ENCODE results near the gene FRMD3.

FRMD3 gene

GRCh38 chr9:83538172-83538889 is at the start of gene FRMD3:
TSS of gene FRMD3 (minus strand) at chr9:83538401. CDS start at chr9:83538231, 170 bp downstream.
- DNase-seq, result no peak

GRCh38 chr9:83584995-83585394 is 46.8 kb upstream of the FRMD3 start:
- DNase-seq, result no peak

GRCh38 chr9:83583151-83584014 is 45.2 kb upstream of the FRMD3 start:
- peak; percentile 5 to 8 for DNase-seq

- no peak for DNase-seq
These were observed 43.8 kb upstream of the FRMD3 start for GRCh38 chr9:83582029-83582428.

- no peak for DNase-seq
These were observed 36.3 kb upstream of the FRMD3 start for GRCh38 chr9:83574482-83574881.

GRCh38 chr9:83572524-83572923 is 34.3 kb upstream of the FRMD3 start:
- no peak for DNase-seq

- no peak for DNase-seq
These were observed 32.2 kb upstream of the FRMD3 start for GRCh38 chr9:83570359-83570758.

- no peak for DNase-seq
These were observed 31.1 kb upstream of the FRMD3 start for GRCh38 chr9:83569326-83569725.

- no peak for DNase-seq
These were observed 25.2 kb upstream of the FRMD3 start for GRCh38 chr9:83563360-83563759.

- DNase-seq, result no peak
These were observed 22.1 kb upstream of the FRMD3 start for GRCh38 chr9:83560169-83560826.

- no peak for DNase-seq
These were observed 19.6 kb upstream of the FRMD3 start for GRCh38 chr9:83557771-83558170.

GRCh38 chr9:83557317-83557716 is 19.1 kb upstream of the FRMD3 start:
- DNase-seq, result no peak

GRCh38 chr9:83554278-83554677 is 16.1 kb upstream of the FRMD3 start:
- DNase-seq, result no peak

- no peak for DNase-seq
These were observed 5.9 kb upstream of the FRMD3 start for GRCh38 chr9:83544002-83544698.

- no peak for DNase-seq
These were observed 663 bp upstream of the FRMD3 start for GRCh38 chr9:83538890-83539238.

- DNase-seq, result no peak
These were observed 650 bp downstream of the FRMD3 start for GRCh38 chr9:83537331-83538171.

- no peak for DNase-seq
These were observed 1.9 kb downstream of the FRMD3 start for GRCh38 chr9:83536332-83536731.

- no peak for DNase-seq
These were observed 2.5 kb downstream of the FRMD3 start for GRCh38 chr9:83535736-83536135.

GRCh38 chr9:83533296-83533695 is 4.9 kb downstream of the FRMD3 start:
- DNase-seq, result no peak

GRCh38 chr9:83526901-83527300 is 11.3 kb downstream of the FRMD3 start:
- DNase-seq, result no peak

GRCh38 chr9:83526211-83526610 is 12.0 kb downstream of the FRMD3 start:
- DNase-seq, result no peak

GRCh38 chr9:83523684-83524083 is 14.5 kb downstream of the FRMD3 start:
- DNase-seq, result no peak

Measured in activated CD4-positive, alpha-beta T cell treated with anti-CD3 and anti-CD28 coated beads, Interleukin-2, amount 50 U/mL, for 4 hours (primary cell).